H1 (cell line): Measurements from ENCODE around the gene AGAP1. TPM values are rescaled to one million over a fixed set of nuclear protein-coding genes. Genes with fewer than 3 reads are reported as not detected.

ENCODE experiments used
- CTCF ChIA-PET: fragments of 300-600 bp; sonication (Branson Sonifier 250); formaldehyde crosslinking; loops from one replicate; lab custom pipeline; 2021; ENCODE audit not compliant: partially characterized antibody; lab: Charles Lee
- POLR2A ChIA-PET: fragments of 300-600 bp; sonication (Branson Sonifier 250); formaldehyde crosslinking; loops from one replicate; lab custom pipeline; 2021; ENCODE audit warnings: inconsistent platforms; ENCODE audit not compliant: partially characterized antibody; lab: Charles Lee
- DNase-seq, 2 experiments: peaks; one replicate each; pipeline versions ENCODE4 v3.0.0 to v3.0.0-alpha.2; 2010 to 2022; ENCODE audit warnings: low spot score in 2 of 2, low read depth in 1 of 2, mixed read lengths in 1 of 2
- FAIRE-seq: peaks from 2 replicates; lab custom pipeline; 2011; peaks lifted over from hg19 to GRCh38; lab: Jason Lieb, UNC
- H2AFZ ChIP-seq: 2 replicates; pipeline ENCODE4 v1.8.1; 2012; ENCODE audit warnings: low read length, inconsistent platforms
- H2AK5ac ChIP-seq: 2 replicates; pipeline ENCODE4 v1.6.1; 2013; ENCODE audit warnings: low read depth, low read length
- H2BK120ac ChIP-seq: replicated peaks from 2 replicates; pipeline ENCODE3; 2013; ENCODE audit warnings: low read depth, low read length, inconsistent platforms
- H2BK12ac ChIP-seq: 2 replicates; pipeline ENCODE4 v1.6.1; 2013; ENCODE audit warnings: low read depth, low read length
- H2BK15ac ChIP-seq: 2 replicates; pipeline ENCODE4 v1.6.1; 2013; ENCODE audit warnings: low read length
- H2BK20ac ChIP-seq: 2 replicates; pipeline ENCODE4 v1.6.1; 2013; ENCODE audit warnings: low read length
- H2BK5ac ChIP-seq: 2 replicates; pipeline ENCODE4 v1.6.1; 2013; ENCODE audit warnings: low read depth, low read length
- H3K14ac ChIP-seq: 2 replicates; pipeline ENCODE4 v1.6.1; 2013; ENCODE audit warnings: inconsistent platforms; ENCODE audit not compliant: insufficient read length
- H3K18ac ChIP-seq: 2 replicates; pipeline ENCODE4 v1.6.1; 2013; ENCODE audit warnings: low read length; ENCODE audit errors: extremely low read depth
- H3K23ac ChIP-seq: 2 replicates; pipeline ENCODE4 v1.6.1; 2013; ENCODE audit warnings: inconsistent platforms; ENCODE audit not compliant: insufficient read length
- H3K23me2 ChIP-seq: 2 replicates; pipeline ENCODE4 v1.6.1; 2013; ENCODE audit warnings: low read depth, low read length
- H3K27ac ChIP-seq: 2 replicates; pipeline ENCODE4 v1.6.1; 2011; ENCODE audit warnings: low read depth, low read length, inconsistent platforms
- H3K27me3 ChIP-seq, 4 experiments: replicated peaks in 1 of 4; 1 replicate in 1 of 4; 2 replicates in 3 of 4; pipeline versions ENCODE4 v1.6.1 to v1.8.1; 2011 to 2013; ENCODE audit warnings: low read length in 3 of 4, mild to moderate bottlenecking in 3 of 4, inconsistent platforms in 2 of 4, mixed read lengths in 2 of 4, moderate library complexity in 1 of 4; ENCODE audit not compliant: control insufficient read depth in 3 of 4, insufficient read depth in 3 of 4; ENCODE audit errors: extremely low read depth in 1 of 4
- H3K36me3 ChIP-seq, 4 experiments: 2 replicates each; pipeline versions ENCODE4 v1.6.1 to v1.8.1; 2011 to 2013; ENCODE audit warnings: mild to moderate bottlenecking in 4 of 4, low read length in 3 of 4, moderate library complexity in 2 of 4, control low read depth in 1 of 4, inconsistent platforms in 1 of 4; ENCODE audit not compliant: insufficient read depth in 4 of 4, control insufficient read depth in 2 of 4
- H3K4ac ChIP-seq: replicated peaks from 2 replicates; pipeline ENCODE3; 2013; ENCODE audit warnings: low read length, low read depth, mixed read lengths, inconsistent platforms; ENCODE audit not compliant: insufficient read length
- H3K4me1 ChIP-seq, 4 experiments: replicated peaks in 1 of 4; 1 replicate in 1 of 4; 2 replicates in 3 of 4; pipeline versions ENCODE4 v1.6.1 to v1.8.1; 2011 to 2013; ENCODE audit warnings: low read length in 3 of 4, inconsistent platforms in 2 of 4, mixed read lengths in 1 of 4; ENCODE audit not compliant: insufficient read depth in 4 of 4, control insufficient read depth in 3 of 4
- H3K4me2 ChIP-seq, 2 experiments: 2 replicates each; pipeline versions ENCODE4 v1.6.1 to v1.8.1; 2011 to 2013; ENCODE audit warnings: low read depth in 2 of 2, low read length in 2 of 2, control low read depth in 1 of 2, inconsistent platforms in 1 of 2, mild to moderate bottlenecking in 1 of 2; ENCODE audit not compliant: insufficient read depth in 1 of 2
- H3K4me3 ChIP-seq, 4 experiments: fragments of 200-600, 300-600 bp in 1 of 4; sonication (generic), shearing (Covaris generic), sonication (Bioruptor Twin) in 1 of 4; 2 replicates each; pipeline versions ENCODE4 v1.5.1 to v1.8.1; 2011 to 2016; ENCODE audit warnings: low read length in 4 of 4, low read depth in 3 of 4, control low read depth in 2 of 4, inconsistent platforms in 2 of 4, mild to moderate bottlenecking in 2 of 4, mixed read lengths in 1 of 4, moderate library complexity in 1 of 4; ENCODE audit not compliant: insufficient read depth in 2 of 4; ENCODE audit errors: extremely low read depth in 1 of 4
- H3K56ac ChIP-seq: replicated peaks from 2 replicates; pipeline ENCODE3; 2013; ENCODE audit warnings: low read depth, mild to moderate bottlenecking, mixed read lengths, low read length, inconsistent platforms; ENCODE audit not compliant: insufficient read length
- H3K79me1 ChIP-seq: 2 replicates; pipeline ENCODE4 v1.6.1; 2013; ENCODE audit warnings: low read depth, low read length, control low read depth
- H3K79me2 ChIP-seq, 2 experiments: 2 replicates each; pipeline versions ENCODE4 v1.6.1 to v1.8.1; 2012 to 2013; ENCODE audit warnings: low read length in 2 of 2, mild to moderate bottlenecking in 2 of 2, inconsistent platforms in 1 of 2; ENCODE audit not compliant: insufficient read depth in 2 of 2, control insufficient read depth in 1 of 2
- H3K9ac ChIP-seq, 4 experiments: replicated peaks in 1 of 4; 1 replicate in 1 of 4; 2 replicates in 3 of 4; pipeline versions ENCODE4 v1.6.1 to v1.8.1; 2011 to 2013; ENCODE audit warnings: low read depth in 3 of 4, low read length in 3 of 4, control low read depth in 2 of 4, mild to moderate bottlenecking in 2 of 4, moderate library complexity in 2 of 4, inconsistent platforms in 1 of 4; ENCODE audit errors: extremely low read depth in 1 of 4
- H3K9me3 ChIP-seq, 2 experiments: 2 replicates each; pipeline versions ENCODE4 v1.6.1 to v1.8.1; 2012 to 2013; ENCODE audit warnings: mild to moderate bottlenecking in 2 of 2, moderate library complexity in 2 of 2, control low read depth in 1 of 2, inconsistent platforms in 1 of 2, low read depth in 1 of 2, low read length in 1 of 2, mixed read lengths in 1 of 2; ENCODE audit not compliant: insufficient read depth in 2 of 2
- H4K20me1 ChIP-seq, 2 experiments: replicated peaks in 1 of 2; 2 replicates each; pipeline versions ENCODE3 to v1.8.1; 2011 to 2013; ENCODE audit warnings: inconsistent platforms in 2 of 2, low read length in 2 of 2, mild to moderate bottlenecking in 1 of 2; ENCODE audit not compliant: insufficient read depth in 2 of 2, control insufficient read depth in 1 of 2
- H4K5ac ChIP-seq: 2 replicates; pipeline ENCODE4 v1.6.1; 2013; ENCODE audit warnings: low read length, low read depth, mixed read lengths, inconsistent platforms; ENCODE audit not compliant: insufficient read length
- H4K8ac ChIP-seq: 2 replicates; pipeline ENCODE4 v1.8.0; 2013; ENCODE audit warnings: mild to moderate bottlenecking, moderate library complexity, low read length, inconsistent platforms; ENCODE audit not compliant: insufficient read depth; ENCODE audit errors: extremely low read depth
- H4K91ac ChIP-seq: replicated peaks from 2 replicates; pipeline ENCODE3; 2013; ENCODE audit warnings: low read length, mixed read lengths, inconsistent platforms; ENCODE audit not compliant: insufficient read length
- ASH2L ChIP-seq: fragments of 200-600, 300-600 bp; sonication (generic); IDR thresholded peaks from one replicate; pipeline ENCODE4 v1.7.1; 2017; ENCODE audit warnings: low read length
- BCL11A ChIP-seq, 2 experiments: IDR thresholded peaks; one replicate each; pipeline ENCODE4 v1.6.1; 2011; ENCODE audit warnings: low read depth in 2 of 2, low read length in 2 of 2, mild to moderate bottlenecking in 2 of 2
- CHD1 ChIP-seq: IDR thresholded peaks from 2 replicates; pipeline ENCODE4 v1.6.1; 2012; ENCODE audit warnings: low read depth, low read length, improper control_type of control experiment
- FOSL1 ChIP-seq: IDR thresholded peaks from 2 replicates; pipeline ENCODE4 v1.6.1; 2011; ENCODE audit warnings: mild to moderate bottlenecking, low read depth, low read length, moderate library complexity; ENCODE audit not compliant: insufficient read depth
- NANOG ChIP-seq: IDR thresholded peaks from 2 replicates; pipeline ENCODE4 v1.6.1; 2011; ENCODE audit warnings: low read length, low read depth, mild to moderate bottlenecking, inconsistent platforms; ENCODE audit not compliant: insufficient read depth, poor library complexity, severe bottlenecking
- NRF1 ChIP-seq: IDR thresholded peaks from 2 replicates; pipeline ENCODE4 v1.6.1; 2011; ENCODE audit warnings: mild to moderate bottlenecking, low read depth, low read length, improper control_type of control experiment
- POLR2AphosphoS5 ChIP-seq: IDR thresholded peaks from 2 replicates; pipeline ENCODE4 v1.6.1; 2011; ENCODE audit warnings: low read depth, low read length
- RBBP5 ChIP-seq: IDR thresholded peaks from 2 replicates; pipeline ENCODE4 v1.7.1; 2012; ENCODE audit warnings: low read depth, mild to moderate bottlenecking, inconsistent platforms, low read length, moderate library complexity, borderline replicate concordance
- SIX5 ChIP-seq: IDR thresholded peaks from 2 replicates; pipeline ENCODE4 v1.6.1; 2011; ENCODE audit warnings: mild to moderate bottlenecking, low read depth, low read length
- SP1 ChIP-seq: IDR thresholded peaks from 2 replicates; pipeline ENCODE4 v1.6.1; 2011; ENCODE audit warnings: low read depth, low read length
- SP4 ChIP-seq: IDR thresholded peaks from 2 replicates; pipeline ENCODE4 v1.6.1; 2012; ENCODE audit warnings: low read length, inconsistent platforms
- SRF ChIP-seq: IDR thresholded peaks from 2 replicates; pipeline ENCODE4 v1.6.1; 2011; ENCODE audit warnings: mild to moderate bottlenecking, low read depth, low read length, moderate library complexity
- TCF12 ChIP-seq: IDR thresholded peaks from 2 replicates; pipeline ENCODE4 v1.6.1; 2011; ENCODE audit warnings: low read depth, mild to moderate bottlenecking, low read length
- TEAD4 ChIP-seq: IDR thresholded peaks from 2 replicates; pipeline ENCODE4 v1.6.1; 2012; ENCODE audit warnings: low read depth, low read length, inconsistent platforms, mixed read lengths
- YY1 ChIP-seq: IDR thresholded peaks from 2 replicates; pipeline ENCODE4 v1.6.1; 2011; ENCODE audit warnings: low read depth, mild to moderate bottlenecking, low read length
- ZNF274 ChIP-seq: IDR thresholded peaks from 2 replicates; pipeline ENCODE4 v1.7.0; 2012; ENCODE audit warnings: low read length, borderline replicate concordance; ENCODE audit errors: extremely low read depth
- WGBS, 2 experiments: shearing (Covaris generic) in 1 of 2; methylation state at CpG; one replicate each; pipeline versions ENCODE4 v1.1.6 to v1.1.7; 2013 to 2015; ENCODE audit warnings: low lambda C conversion rate in 2 of 2, mixed read lengths in 2 of 2, inconsistent platforms in 1 of 2, low coverage in 1 of 2, missing lambda C conversion rate in 1 of 2; ENCODE audit not compliant: insufficient replicate concordance in 2 of 2, insufficient coverage in 1 of 2, insufficient read length in 1 of 2; ENCODE audit errors: extremely low coverage in 1 of 2, missing lambda C conversion rate in 1 of 2; 5-methylcytosine and 5-hydroxymethylcytosine counted together
- polyA plus RNA-seq, 7 experiments: library from polyadenylated mRNA; depleted of rRNA in 3 of 7; stranded (reverse) in 5 of 7; unstranded in 2 of 7; fragments of >200 nt in 5 of 7; fragments of 200-250 nt in 2 of 7; gene quantifications; 1 replicate in 5 of 7; 2 replicates in 1 of 7; 4 replicates in 1 of 7; pipeline versions ENCODE4 v1.2.1 to v1.2.3, GENCODE V29; 2011 to 2013; ENCODE audit warnings: missing spikeins in 2 of 7, mixed read lengths in 2 of 7
- total RNA-seq: library from RNA; stranded (reverse); fragmentation: NEBNext Ultra II Directional; extraction: Animal tissue kit (Norgen Biotek cat#: 25700); gene quantifications from 2 replicates; pipeline ENCODE4 v1.2.1, GENCODE V29; 2021

AGAP1 gene
- total and polyA plus RNA-seq, 2 of the 8 experiments (the other 6 are each of a cell fraction or from before 2014, with no cell fraction given) = 18.1 to 39.4 TPM

DNA sequence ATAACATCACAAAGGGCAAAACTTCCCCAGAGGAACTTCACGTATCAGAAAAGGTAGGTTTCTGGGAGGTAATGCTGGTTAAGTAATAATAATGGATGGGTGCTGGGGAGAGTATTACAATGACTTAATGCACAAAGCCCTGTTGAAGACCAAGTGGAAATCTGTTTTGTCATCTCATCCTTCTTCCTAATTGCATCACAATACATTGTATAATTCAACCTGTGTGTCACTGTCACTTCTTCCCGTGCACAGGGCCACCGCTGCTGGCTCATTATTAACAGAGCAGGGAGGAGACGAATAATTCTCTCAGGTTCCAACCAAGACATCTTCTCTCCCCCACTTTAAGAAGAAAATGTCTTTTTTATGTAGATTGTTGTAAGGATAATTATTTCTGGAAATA, 290.9 kb downstream of the AGAP1 start:
- Histone ChIP-seq H4K5ac (no peak overlapping the region), H3K14ac (no peak overlapping the region), H3K4me1 (0 out of 7 replicates have a peak, but pooled peaks cover 0 to 3% (median 0%) of the 10 kb centered on the region in 4 experiments), H3K27me3 (no peaks in the 10 kb centered on the region), H3K23ac (no peak overlapping the region), H3K23me2 (no peaks in the 10 kb centered on the region), H2AK5ac (no peak overlapping the region), H4K8ac (no peak overlapping the region), H2AFZ (no peak overlapping the region), H3K79me1 (no peaks in the 10 kb centered on the region; the same call in 1 of the 2 replicates), H3K27ac (no peak overlapping the region), H2BK120ac (no peak overlapping the region), H4K91ac (no peak overlapping the region), H3K36me3 (peaks cover 0 to 5% (median 1%) of the 10 kb centered on the region in 4 experiments; a peak in 1 of 8 replicates), H3K18ac (no peak overlapping the region), H3K4me2 (no peak overlapping the region), H3K56ac (no peak overlapping the region), H2BK5ac (no peak overlapping the region), H3K4ac (no peak overlapping the region), H2BK15ac (no peak overlapping the region), H3K9ac (no peak overlapping the region), H3K79me2 (no peaks in the 10 kb centered on the region), H3K9me3 (no peaks in the 10 kb centered on the region), H2BK20ac (no peak overlapping the region), H4K20me1 (no peaks in the 10 kb centered on the region), H3K4me3 (no peak overlapping the region), H2BK12ac (no peak overlapping the region)
- WGBS, 2 experiments = 94% methylated on average over 4 of the region's 4 CpGs; no CpG with 5 or more reads in 1 of the 2 experiments
- DNase-seq = no peak
- ChIA-PET POLR2A (no interaction called here), CTCF (no interaction called here)
- FAIRE-seq = no peak
- TF ChIP-seq TCF12 (no peak), NRF1 (no peak), FOSL1 (no peak), ASH2L (no peak), NANOG (no peak), SRF (no peak), SP4 (no peak), TEAD4 (no peak), YY1 (no peak), CHD1 (no peak), ZNF274 (no peak), BCL11A (IDR thresholded peaks at IDR 0.05; ENCODE audit: low read depth in 2 of 2, low read length in 2 of 2) (no peak), SP1 (no peak), SIX5 (no peak), RBBP5 (no peak), POLR2AphosphoS5 (no peak)
